Hippocampal formation (tissue), 2 donors: Measurements from ENCODE around the gene RMI1.
A peak's percentile ranks its signal among the peaks of the same experiment; 100 is the strongest.

ENCODE experiments used
- DNase-seq, 2 donors: peaks; one replicate each; lab custom pipeline; 2025; lab: John Stamatoyannopoulos, UW

Gene RMI1

DNA sequence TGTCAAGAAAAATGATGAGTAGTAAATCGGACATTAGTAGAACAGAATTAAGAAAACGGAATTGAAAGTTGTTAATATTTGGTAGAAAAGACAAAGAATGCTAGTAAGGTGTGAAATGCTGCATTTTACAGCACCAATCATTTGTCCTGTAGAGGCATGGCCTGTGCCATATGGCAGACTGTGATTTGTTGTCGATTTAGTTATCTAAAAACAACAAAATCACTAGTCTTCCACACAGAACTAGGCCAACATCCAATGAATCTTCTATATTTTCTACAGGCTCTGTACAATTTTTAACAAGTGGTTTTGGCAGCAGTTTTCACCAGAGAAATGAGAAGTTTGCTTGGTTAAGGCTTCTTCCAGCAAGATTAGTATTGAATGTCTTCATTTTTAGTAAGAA lies 11.0 kb upstream of the RMI1 start:
- DNase-seq = no peak

DNA sequence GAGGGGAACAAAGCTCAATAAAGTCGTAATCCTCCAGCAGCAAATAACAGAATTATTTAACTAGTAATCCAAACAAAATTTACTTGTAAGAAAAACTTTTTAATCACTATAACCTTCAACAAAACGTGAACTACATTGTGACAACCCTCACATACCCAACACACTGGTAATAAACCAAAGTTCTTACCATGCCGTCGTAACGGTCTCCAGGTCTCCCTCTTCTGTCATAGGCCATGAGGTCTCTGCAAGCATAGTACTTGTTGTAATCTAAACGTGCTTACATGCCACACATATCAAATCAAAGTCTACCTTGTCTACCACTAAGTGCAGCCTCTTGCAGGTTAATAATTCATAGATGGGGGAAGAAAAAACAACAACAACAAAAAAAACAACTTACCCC lies 9.1 kb upstream of the RMI1 start:
- no peak for DNase-seq

- DNase-seq = no peak
Observed at GRCh38 chr9:83972286-83972685, 8.3 kb upstream of the RMI1 start.

DNA sequence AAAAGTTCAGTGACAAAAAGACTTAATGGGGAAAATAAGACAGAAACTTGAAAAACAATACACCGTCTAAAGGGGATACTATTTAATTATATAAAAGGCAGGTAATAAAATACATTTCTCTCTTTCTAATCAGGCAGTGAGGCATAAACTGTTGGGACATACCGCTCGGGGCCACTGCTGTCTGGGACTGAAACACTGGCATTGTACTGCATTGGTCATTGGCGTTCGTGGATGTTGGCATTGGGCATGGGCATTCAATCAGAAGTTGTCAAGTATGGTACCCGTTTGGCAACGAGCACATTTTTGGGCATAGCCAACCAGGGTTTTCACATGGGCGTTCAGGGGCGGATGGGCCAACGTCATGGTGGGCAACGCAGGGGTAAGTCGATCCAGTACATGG lies 5.3 kb upstream of the RMI1 start:
- no peak for DNase-seq

DNA sequence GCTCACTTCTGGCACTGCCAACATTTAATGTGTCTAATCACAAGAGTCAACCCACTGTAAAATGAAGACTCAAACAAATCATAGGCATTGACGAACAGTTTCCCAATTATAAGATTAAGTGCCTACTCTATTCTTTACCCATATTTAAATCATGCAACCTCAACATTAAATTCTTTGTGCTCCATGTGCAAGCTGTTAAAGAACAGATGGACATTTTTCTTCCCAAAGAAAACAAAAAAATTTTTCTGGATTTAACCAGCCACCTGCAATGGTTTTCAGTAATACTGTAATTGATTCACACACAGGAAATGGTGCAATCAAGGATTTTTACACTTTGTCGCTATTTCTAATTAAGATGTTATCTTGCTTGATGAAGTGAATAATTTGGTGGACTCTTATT lies 4.2 kb upstream of the RMI1 start:
- no peak for DNase-seq

DNA sequence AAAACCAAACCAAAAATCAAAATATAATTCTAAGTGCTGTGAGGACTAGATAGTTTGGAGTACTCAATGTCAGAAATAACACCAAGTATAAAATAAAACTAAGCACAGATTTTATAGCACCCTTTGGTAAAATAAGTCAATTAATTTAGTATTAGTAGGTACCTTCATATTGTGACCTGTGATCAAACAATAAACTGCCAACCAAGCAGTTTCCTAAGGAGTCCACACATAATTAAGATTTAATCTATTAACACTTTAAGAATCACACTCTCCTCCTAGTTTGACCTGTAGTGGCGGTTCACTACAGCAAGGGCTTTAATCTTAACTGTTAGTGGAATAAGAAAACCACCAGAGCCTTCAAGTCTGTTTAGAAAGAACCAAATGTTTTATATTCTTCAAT lies 3.4 kb upstream of the RMI1 start:
- no peak for DNase-seq

DNA sequence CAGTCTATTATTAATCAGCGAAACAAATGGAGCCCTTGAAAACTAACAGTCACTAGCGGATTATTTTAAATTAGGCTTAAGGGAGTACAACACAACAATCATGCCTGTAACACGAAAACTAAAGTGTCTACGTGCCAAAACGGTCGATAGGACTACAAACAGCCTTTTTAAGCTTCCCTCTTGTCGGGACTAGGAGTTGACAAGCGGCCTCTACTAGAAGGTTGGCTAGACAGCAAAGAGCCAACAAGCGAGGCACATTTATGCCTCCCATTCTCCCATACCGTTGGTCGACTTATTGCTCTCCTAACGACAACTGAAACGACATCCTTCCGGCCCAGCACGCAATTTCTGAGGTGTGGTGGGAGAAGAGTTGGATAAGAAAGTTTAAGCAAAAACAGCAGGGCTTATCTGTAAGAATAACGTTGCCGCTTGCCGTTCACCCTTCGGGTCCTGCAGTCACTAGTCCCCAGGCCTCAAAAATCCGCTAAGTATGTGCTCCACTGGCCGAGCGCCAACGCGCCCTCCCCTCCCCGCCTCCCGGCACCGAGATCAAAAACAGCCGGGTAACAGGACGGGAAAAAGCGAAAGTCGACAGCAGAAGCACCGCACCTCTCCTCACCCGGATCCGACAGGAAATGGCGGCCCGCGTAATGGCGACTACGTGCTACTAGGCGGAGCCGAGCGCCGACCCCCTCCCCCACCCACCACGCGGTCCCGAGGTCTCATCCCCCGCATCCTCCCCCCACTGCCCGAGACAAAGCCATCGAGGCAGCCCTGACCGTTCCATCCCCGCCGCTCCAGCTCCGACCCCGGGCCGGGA lies 1.4 kb upstream of the RMI1 start:
- peak; percentile 48 to 63 for DNase-seq

GRCh38 chr9:83979812-83980394 lies 702 bp upstream of the RMI1 start, which contains the start of gene HNRNPK:
Gene HNRNPK (minus strand): TSS chr9:83980215. CDS start chr9:83978252, 1,963 bp downstream.
- DNase-seq = peak; percentile 95 to 98

GRCh38 chr9:83981126-83981871 lies 694 bp downstream of the RMI1 start:
- DNase-seq = no peak

- no peak for DNase-seq
Observed at GRCh38 chr9:83986195-83986594, 5.6 kb downstream of the RMI1 start.

DNA sequence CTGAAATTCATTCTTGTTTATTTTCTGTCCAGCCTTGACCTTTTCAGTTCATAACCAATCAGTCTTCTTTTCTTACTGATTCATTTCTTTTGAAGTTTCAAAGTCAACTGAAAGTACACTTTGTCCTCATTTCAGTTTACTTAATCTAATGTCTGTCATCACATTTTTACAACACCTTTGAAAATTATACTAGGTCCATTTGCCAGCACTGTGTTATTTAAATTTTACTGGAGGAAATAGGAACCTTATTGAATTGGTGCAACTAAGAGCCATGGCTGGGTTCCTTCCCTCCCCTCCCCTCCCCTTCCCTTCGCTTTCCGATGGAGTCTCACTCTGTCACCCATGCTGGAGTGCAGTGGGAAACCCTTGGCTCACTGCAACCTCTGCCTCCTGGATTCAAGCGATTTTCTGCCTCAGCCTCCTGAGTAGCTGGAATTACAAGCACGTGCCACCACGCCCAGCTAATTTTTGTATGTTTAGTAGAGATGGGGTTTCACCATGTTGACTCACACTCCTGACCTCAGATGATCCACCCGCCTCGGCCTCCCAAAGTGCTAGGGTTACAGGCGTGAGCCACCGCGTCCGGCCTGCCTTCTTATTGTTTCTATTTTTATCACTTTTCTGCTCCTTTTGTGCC lies 6.3 kb downstream of the RMI1 start:
- no peak for DNase-seq

- no peak for DNase-seq
Observed at GRCh38 chr9:83987402-83987791, 6.8 kb downstream of the RMI1 start.

DNA sequence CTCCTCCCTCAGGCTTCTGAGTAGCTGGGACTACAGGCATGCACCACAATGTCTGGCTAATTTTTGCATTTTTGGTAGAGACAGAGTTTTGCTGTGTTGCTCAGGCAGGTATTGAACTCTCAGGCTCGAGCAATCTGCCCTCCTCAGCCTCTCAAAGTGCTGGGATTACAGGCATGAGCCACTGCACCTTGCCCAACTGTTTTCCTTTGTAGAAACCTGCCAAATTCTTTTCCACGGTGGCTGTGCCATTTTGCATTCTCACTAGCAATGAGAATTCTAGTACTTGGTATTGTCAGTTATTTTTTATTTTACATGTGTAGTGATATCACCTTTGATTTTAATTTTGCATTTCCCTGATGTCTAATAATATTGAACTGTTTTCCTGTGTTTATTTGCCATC lies 7.8 kb downstream of the RMI1 start:
- DNase-seq = no peak

GRCh38 chr9:83991355-83991754 lies 10.8 kb downstream of the RMI1 start:
- DNase-seq = no peak

GRCh38 chr9:83992407-83992806 lies 11.8 kb downstream of the RMI1 start:
- no peak for DNase-seq

GRCh38 chr9:83992901-83993300 lies 12.3 kb downstream of the RMI1 start:
- no peak for DNase-seq

DNA sequence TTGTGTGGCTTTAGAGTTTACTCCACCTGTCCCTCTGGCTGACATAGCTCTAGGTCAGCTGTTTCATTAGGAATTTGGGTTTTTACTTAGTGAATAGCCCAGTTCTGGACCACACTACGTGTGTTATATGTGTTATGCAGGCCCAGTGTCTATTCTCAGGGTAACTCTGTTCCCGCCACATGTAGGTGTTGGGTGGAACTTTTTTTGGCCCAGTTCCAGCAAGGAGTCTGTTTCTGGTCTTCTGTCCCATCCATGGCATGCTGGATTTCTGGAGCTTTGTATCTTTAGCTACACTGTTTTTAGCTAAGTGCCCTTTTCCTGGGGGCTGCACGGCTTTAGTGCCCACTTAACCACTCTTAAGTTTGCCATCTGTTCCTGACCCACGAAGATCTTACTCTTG lies 15.5 kb downstream of the RMI1 start:
- DNase-seq = no peak

DNA sequence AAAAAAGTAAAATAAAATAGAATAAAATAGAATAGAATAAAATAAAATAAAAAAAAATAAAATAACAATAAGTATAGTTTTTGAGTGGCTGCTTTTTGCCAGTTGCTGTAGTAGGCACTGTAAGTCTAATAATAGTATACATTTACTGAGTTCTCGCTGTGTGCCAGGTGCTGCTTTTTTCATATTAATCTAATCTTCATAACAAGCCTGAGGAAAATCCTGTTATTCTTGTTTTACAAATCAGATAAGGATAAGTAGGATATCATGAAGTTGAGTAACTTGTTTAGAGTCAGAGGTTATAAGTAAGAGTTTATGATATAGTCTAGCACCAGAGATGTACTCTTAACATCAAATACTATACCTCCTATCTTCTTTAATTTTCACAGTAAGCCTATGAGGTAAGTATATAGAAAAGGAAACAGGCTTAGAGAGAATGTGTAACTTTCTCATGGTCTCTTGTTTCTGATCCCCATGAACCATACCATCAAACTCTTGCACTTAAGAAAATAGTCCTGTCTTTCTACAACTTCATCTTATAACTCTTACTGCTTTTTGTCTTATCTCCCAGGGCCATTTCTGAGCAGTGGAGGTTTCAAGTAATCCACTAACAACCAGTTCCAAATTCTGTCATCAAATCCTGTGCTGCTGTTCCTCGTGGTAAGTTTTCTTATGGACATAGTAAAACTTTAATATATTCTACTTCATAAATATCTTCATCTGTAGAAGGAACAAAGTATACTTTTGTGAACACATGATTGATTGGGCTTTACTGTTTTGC lies 18.7 kb downstream of the RMI1 start:
- DNase-seq = no peak

DNA sequence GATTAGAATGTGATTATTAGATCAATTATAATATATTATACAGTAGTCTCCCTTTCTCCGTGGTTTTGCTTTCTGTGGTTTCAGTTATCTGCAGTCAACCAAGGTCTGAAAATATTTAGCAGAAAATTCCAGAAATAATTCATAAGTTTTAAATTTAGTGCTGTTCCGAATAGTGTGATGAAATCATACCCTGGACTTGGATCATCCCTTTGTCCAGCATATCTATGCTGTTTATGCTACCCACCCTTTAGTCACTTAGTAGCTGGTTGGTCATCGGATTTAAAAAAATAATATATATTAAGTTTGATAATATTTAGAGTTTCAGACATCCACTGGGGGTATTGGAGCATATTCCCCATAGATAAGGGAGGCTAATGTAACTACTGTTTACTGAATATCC lies 19.6 kb downstream of the RMI1 start:
- DNase-seq = no peak

DNA sequence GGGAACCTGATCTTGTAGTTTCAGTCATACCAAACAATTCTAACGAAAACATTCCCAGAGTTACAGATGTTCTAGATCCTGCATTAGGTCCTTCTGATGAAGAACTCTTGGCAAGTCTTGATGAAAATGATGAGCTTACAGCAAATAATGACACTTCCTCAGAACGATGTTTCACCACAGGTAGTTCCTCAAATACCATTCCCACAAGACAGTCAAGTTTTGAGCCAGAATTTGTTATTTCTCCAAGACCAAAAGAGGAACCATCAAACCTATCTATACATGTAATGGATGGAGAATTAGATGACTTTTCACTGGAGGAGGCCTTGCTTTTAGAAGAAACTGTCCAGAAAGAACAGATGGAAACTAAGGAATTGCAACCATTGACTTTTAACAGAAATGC lies 21.0 kb downstream of the RMI1 start:
- no peak for DNase-seq

GRCh38 chr9:84002344-84002743 lies 21.7 kb downstream of the RMI1 start:
- DNase-seq = no peak

DNA sequence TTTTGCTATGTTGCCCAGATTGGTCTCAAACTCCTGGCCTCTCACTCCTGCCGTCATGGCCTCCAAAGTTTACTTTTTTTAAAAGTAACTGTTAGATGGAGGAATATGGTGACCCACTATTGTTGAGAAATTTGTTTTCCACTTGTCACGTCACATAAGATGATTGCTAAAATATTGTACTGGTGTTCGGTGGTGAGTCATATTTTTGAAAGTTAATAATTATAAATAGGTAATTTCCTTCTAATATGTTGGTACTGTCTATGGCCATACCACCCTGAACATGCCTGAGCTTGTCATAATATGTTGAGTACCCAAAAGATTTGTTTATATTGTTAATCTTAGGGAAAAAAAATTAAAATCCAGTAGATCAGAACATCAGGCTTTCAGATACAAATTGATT lies 22.6 kb downstream of the RMI1 start:
- no peak for DNase-seq
